Dermis microvascular lymphatic vessel endothelial cell (primary cell): ENCODE results near the gene HRH2. TPM values are rescaled to one million over a fixed set of nuclear protein-coding genes. Genes with fewer than 3 reads are reported as not detected.

Experiments
- DNase-seq, 2 donors: peaks; one replicate each; pipeline versions ENCODE4 v3.0.0 to v3.0.0-alpha.2; 2010; ENCODE audit warnings: low read depth in 2 of 2
- total RNA-seq: library from RNA; depleted of rRNA; stranded (reverse); fragments of >200 nt; gene quantifications from 2 replicates; pipeline ENCODE4 v1.2.1, GENCODE V29; 2014

HRH2 gene
- total RNA-seq, 1 donor from 2014 or later: not detected

DNA sequence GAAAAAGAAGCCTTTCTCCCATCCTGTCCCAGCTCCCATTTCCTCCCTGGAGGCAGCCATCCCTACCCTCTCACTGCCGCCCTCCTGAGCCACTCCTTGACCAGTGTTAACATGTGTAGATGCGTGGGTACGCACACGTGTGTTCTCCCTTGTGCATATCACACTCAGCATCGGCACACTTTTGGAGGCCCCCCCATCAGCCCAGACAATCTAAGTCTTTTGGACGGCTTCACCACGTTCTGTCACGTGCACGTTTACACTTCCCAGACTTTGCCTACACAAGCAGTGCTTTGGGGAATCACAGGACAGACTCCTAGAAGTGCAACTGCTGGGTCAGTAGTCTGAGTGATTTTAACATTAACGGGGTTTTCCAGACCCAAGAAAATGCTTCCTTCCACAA, 18.0 kb downstream of the HRH2 start:
- DNase-seq: no peak

DNA sequence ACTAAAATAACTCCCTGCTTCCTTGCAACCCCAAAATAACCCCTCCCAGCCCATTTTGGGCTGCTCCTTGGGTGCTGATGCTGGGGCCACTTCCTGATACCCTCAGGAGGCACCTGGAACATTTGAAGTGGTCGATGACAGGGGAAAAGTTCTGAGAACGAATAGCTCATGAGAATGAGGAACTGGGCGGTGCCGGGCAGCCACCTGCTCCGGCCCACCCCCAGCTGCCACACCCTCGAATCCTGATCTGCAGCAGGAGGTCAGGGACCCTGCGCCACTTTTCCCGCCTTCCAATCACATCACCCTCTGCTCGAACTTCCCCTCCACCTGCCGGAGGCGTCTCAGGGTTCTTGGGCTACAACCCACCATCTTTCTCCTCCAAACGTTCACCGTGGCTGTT, 19.7 kb downstream of the HRH2 start:
- DNase-seq: no peak

DNA sequence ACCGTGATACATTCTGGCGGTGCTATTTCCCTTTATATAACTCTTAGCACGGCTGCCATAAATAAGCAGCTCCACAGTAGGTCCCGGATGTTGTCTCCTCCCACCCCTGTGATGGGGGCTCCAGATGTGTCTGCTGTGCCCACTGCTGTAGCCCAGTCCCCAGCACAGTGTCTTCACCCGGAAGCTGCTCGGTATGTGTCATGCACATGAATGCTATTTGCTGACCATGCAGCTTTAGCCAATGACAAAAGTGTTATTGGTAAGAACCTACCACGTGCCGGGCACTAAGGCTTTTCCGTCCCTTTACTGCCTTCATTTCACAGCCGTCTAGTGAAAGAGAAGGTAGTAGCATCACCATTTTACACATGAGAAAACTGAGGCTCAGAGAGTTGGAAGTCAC, 20.2 kb downstream of the HRH2 start:
- no peak for DNase-seq

GRCh38 chr5:175679411-175679810, 21.5 kb downstream of the HRH2 start:
- DNase-seq: no peak

- no peak for DNase-seq
Observed at GRCh38 chr5:175680020-175680419, 22.1 kb downstream of the HRH2 start.

DNA sequence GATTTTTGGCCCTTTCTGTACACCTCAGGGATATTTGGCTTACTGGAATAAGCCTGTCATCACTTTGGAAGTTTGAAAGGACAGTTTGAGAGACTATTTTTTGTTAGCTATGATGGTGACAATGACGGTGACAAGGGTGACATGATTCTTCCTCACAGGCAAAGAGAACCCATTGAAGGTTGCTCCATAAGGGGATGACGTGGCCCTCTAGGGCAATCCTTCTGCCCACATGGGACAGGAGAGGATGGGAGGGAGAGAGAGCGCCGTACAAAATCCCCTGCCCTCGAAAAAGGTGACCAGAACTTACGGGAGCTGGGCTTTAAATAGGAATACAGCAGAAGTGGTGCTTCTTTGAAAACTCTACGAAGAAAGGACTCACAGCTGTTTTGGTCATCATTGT, 22.6 kb downstream of the HRH2 start:
- DNase-seq: no peak

DNA sequence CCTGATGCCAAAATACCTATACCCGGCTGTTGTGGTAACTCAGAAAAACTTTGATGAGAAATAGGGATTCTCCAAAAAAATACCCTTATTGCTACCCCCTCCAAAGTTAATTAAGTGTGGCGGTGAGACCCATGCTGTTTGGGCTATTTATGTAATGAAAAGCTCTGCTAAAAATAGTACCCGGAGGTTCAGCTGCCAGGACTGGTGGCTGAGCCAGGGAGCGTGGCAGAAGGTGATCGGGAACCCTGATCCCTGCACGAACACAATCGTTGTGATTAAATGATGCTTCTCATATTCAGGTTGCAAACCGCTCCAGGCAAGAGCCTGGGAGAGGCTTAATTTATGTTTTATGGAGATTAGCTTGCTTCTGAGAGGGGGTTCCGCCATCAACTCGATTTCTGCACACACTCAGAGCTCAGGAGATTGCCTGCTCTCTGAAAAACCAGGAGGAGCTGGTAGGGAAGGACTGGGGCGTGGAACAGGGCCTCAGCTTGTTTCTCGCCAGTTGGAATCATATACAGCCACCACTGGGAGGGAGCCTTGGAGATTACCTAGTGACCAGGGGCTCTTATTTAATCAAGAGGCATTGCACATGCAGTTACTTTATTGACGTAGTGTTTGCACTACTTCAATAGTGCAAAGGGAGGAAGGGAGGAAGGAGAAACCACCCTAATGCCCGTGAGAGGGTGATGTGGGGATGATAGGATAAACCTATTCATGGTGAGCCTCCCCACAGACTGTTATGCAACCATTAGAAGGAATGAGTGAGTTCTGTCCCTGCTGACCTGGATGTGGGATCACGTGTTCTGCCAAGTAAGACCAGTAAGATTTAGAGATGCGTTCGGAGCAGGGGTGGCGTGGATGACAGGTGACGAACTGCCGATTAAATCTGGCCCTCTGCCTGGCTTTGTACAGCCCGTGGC, 23.4 kb downstream of the HRH2 start:
- DNase-seq: no peak

DNA sequence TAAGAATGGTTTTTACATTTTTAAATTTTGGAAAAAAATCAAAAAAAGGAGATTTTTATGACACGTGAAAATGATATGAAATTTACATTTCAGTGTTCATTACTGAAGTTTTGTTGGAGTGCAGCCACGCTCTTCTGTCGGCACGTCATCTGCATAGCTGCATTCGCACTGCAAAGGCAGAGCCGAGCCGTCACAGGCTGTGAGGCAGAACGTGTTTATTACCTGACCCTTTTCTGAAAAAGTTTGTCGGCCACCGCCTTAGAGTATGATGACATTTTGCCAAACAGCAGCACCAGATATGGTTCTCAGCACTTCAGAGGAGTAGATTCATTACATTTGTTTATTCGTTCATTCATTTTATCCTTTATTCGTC, 24.1 kb downstream of the HRH2 start:
- DNase-seq: no peak

- DNase-seq: no peak
Observed at GRCh38 chr5:175682664-175683063, 24.8 kb downstream of the HRH2 start.

DNA sequence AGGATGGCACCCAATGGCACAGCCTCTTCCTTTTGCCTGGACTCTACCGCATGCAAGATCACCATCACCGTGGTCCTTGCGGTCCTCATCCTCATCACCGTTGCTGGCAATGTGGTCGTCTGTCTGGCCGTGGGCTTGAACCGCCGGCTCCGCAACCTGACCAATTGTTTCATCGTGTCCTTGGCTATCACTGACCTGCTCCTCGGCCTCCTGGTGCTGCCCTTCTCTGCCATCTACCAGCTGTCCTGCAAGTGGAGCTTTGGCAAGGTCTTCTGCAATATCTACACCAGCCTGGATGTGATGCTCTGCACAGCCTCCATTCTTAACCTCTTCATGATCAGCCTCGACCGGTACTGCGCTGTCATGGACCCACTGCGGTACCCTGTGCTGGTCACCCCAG, 25.4 kb downstream of the HRH2 start:
- no peak for DNase-seq

- no peak for DNase-seq
Observed at GRCh38 chr5:175683921-175684320, 26.1 kb downstream of the HRH2 start.

GRCh38 chr5:175684931-175685330, 27.1 kb downstream of the HRH2 start:
- no peak for DNase-seq

GRCh38 chr5:175685701-175686350, 28.0 kb downstream of the HRH2 start:
- DNase-seq: no peak

- DNase-seq: no peak
Observed at GRCh38 chr5:175686396-175686795, 28.5 kb downstream of the HRH2 start.

GRCh38 chr5:175686826-175687225, 29.0 kb downstream of the HRH2 start:
- no peak for DNase-seq

- DNase-seq: no peak
Observed at GRCh38 chr5:175687231-175687701, 29.4 kb downstream of the HRH2 start.

DNA sequence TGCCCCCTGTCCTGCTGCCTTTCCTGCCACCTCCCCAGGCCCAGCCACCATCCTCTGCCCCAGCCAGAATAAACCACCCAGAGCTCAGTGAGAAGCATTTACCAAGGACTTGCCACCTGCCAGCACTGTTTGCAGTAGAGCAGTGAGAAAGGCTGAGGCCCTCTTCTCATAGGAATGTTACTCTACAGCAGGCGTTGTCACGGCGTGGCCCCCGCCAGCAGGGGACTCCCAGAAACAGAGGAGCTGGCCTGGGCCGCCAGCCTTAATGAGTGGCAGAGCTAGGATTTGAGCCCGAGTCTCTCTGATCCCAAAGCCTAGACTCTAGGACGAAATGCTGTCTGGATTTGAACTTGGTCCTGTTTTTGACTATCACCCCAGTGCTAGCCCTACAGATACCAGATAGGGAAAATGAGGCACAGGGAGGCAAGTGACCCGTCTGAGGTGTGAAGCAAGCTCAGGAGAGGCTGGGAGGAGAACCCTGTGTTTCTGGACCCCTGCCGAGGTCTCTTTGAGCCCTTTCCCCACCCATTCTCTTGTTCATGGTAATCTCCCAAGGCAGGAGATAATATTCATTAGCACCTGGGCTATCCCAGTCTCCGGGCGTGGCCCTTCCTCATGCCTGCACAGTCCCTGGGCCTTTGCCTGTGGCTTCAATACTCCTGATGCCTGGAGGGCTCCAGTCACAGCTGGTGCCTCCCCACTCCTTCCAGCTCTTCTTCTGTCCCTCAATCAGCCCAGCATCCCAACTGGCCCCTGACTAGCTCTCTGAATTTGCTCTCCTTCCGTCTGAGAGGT, 30.7 kb downstream of the HRH2 start:
- DNase-seq: no peak

- DNase-seq: no peak
Observed at GRCh38 chr5:175689147-175689991, 31.5 kb downstream of the HRH2 start.

DNA sequence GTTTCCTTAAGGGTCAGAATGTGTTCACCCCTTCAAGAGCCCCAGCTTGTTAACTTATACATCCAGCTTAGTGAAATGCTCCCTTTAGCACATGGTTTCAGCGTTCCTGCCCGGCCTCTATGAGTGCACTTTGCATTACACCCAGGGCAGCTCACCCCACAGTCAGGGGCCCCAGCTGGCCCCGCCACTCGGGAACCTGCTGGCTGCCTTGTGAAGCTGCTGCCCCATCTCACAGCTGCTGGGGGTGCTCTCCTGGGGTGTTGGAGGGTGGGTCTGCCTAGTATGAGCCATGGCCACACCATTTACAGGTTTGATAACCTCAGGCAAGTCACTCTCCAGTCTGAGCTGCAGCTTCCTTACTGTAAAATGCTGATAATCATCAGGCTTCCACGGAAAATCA, 32.2 kb downstream of the HRH2 start:
- no peak for DNase-seq

DNA sequence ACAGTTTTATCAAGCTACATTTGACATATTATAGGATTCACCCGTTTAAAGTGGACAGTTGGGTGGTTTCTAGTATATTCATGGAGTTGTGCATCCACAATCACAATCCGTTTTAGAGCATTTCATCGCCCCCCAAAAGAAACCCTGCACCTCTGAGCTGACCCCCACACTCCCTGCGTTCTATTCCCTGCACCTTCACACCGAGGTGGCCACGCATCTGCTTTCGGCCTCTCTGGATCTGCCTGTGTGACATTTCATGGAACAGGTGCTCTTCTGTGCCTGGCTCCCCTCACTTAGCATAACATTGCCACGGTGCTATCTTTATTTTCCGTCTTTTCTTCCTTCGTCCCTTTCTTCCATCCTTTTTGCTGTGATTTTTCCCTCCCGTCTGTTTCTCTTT, 32.7 kb downstream of the HRH2 start:
- no peak for DNase-seq

DNA sequence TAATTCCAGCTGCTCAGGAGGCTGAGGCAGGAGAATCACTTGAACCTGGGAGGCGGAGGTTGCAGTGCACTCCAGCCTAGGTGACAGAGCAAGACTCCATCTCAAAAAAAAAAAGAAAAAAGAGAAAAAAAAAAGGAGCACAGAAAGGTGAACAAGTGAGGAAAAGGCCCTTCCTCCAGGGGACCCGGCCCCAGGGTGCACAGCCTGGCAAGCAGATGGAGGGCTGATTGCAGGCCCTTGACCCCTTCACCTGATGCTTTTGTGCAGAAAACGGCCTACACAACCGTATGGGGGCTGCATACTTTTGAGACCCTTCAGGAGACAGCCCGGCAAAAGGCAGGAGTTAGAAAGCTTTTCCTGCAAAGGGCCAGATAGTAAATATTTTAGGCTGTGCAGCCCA, 33.9 kb downstream of the HRH2 start:
- no peak for DNase-seq
